ENCODE data around the gene CYTH1. TPM values are rescaled to one million over a fixed set of nuclear protein-coding genes. Genes with fewer than 3 reads are reported as not detected.

Gene CYTH1
- total RNA-seq, 2 donors from 2014 or later: 54.6 to 68.9 TPM

GRCh38 chr17:78716814-78717393, 65.2 kb downstream of the CYTH1 start:
- Histone ChIP-seq H3K4me3 (peak overlapping the region; percentile 23), H3K9ac (ENCODE audit: low read depth in 2 of 2, low read length in 2 of 2) (peak overlapping the region; percentile 47 to 66), H3K9me3 (no peaks in the 10 kb centered on the region), H3K4me1 (peaks cover 42% of the 10 kb centered on the region), H3K27ac (peak overlapping the region; percentile 53), H3K36me3 (no peaks in the 10 kb centered on the region), H3K27me3 (no peaks in the 10 kb centered on the region)
- TF ChIP-seq CTCF (IDR thresholded peaks at IDR 0.05): no peak
- intact Hi-C loops (cut with DNase I): no loop called here
- peak; percentile 83 for DNase-seq

- Histone ChIP-seq H3K9me3 (no peaks in the 10 kb centered on the region), H3K4me3 (no peak overlapping the region), H3K4me1 (peaks cover 40% of the 10 kb centered on the region), H3K9ac (ENCODE audit: low read depth in 2 of 2, low read length in 2 of 2) (no peak overlapping the region), H3K36me3 (no peaks in the 10 kb centered on the region), H3K27ac (no peak overlapping the region), H3K27me3 (no peaks in the 10 kb centered on the region)
- intact Hi-C loops (cut with DNase I): no loop called here
- TF ChIP-seq CTCF (IDR thresholded peaks at IDR 0.05): no peak
- no peak for DNase-seq
These were observed 65.8 kb downstream of the CYTH1 start for GRCh38 chr17:78716292-78716691.

GRCh38 chr17:78715876-78716275, 66.2 kb downstream of the CYTH1 start:
- Histone ChIP-seq H3K27me3 (no peaks in the 10 kb centered on the region), H3K4me1 (peaks cover 35% of the 10 kb centered on the region), H3K9ac (ENCODE audit: low read depth in 2 of 2, low read length in 2 of 2) (no peak overlapping the region), H3K27ac (no peak overlapping the region), H3K9me3 (no peaks in the 10 kb centered on the region), H3K36me3 (no peaks in the 10 kb centered on the region), H3K4me3 (no peak overlapping the region)
- intact Hi-C loops (cut with DNase I): no loop called here
- no peak for DNase-seq
- no peak for TF ChIP-seq CTCF (IDR thresholded peaks at IDR 0.05)

GRCh38 chr17:78715000-78715771, 66.9 kb downstream of the CYTH1 start:
- Histone ChIP-seq H3K4me1 (peaks cover 30% of the 10 kb centered on the region), H3K27ac (no peak overlapping the region), H3K9me3 (no peaks in the 10 kb centered on the region), H3K9ac (ENCODE audit: low read depth in 2 of 2, low read length in 2 of 2) (no peak overlapping the region), H3K36me3 (no peaks in the 10 kb centered on the region), H3K27me3 (no peaks in the 10 kb centered on the region), H3K4me3 (no peak overlapping the region)
- no peak for DNase-seq
- intact Hi-C loops (cut with DNase I): no loop called here
- TF ChIP-seq CTCF (IDR thresholded peaks at IDR 0.05): no peak

GRCh38 chr17:78714534-78714933, 67.5 kb downstream of the CYTH1 start:
- no peaks in the 10 kb centered on the region for H3K9me3 ChIP-seq
- H3K9ac ChIP-seq (ENCODE audit: low read depth in 2 of 2, low read length in 2 of 2): no peak overlapping the region
- no peak overlapping the region for H3K4me3 ChIP-seq
- intact Hi-C loops (cut with DNase I): no loop called here
- DNase-seq: no peak
- no peaks in the 10 kb centered on the region for H3K36me3 ChIP-seq
- no peak overlapping the region for H3K27ac ChIP-seq
- H3K4me1 ChIP-seq: peaks cover 24% of the 10 kb centered on the region
- no peaks in the 10 kb centered on the region for H3K27me3 ChIP-seq
- TF ChIP-seq CTCF (IDR thresholded peaks at IDR 0.05): no peak

Data from colonic mucosa (tissue), 4 donors.